GDM1 (cell line): ENCODE results near the gene ECE1.
"Not testable (repeated sequence)": the region's sequence is repeated elsewhere in the genome, so short reads cannot be mapped to it uniquely, and the experiment has no call there.

Experiments used
- DNase-seq: peaks from one replicate; lab custom pipeline; 2025; lab: John Stamatoyannopoulos, UW

The ECE1 gene

GRCh38 chr1:21292984-21293536 lies 2.8 kb upstream of the ECE1 start:
- DNase-seq: no peak

GRCh38 chr1:21292503-21292983 lies 2.3 kb upstream of the ECE1 start:
- DNase-seq: no peak

- no peak for DNase-seq
Measured at GRCh38 chr1:21291964-21292363, 1.7 kb upstream of the ECE1 start.

DNA sequence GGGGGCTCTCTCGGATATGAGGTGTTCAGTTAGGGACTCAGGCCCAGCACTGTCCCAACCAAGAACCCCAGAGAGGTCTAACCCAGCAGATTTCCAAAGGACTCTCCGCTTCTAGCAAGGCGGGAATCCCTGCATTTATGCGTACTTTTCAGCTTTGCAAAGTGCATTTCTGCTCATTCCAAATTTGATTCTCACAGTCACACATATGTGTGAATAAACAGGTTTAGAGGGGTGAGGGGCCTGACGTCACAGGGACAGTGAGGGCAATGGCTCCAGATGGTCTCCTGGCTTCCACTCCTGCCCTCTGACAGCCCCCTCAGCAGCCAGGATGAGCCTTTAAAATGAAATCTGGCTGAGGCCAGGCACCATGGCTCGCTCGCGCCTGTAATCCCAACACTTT lies 921 bp upstream of the ECE1 start:
- no peak for DNase-seq

DNA sequence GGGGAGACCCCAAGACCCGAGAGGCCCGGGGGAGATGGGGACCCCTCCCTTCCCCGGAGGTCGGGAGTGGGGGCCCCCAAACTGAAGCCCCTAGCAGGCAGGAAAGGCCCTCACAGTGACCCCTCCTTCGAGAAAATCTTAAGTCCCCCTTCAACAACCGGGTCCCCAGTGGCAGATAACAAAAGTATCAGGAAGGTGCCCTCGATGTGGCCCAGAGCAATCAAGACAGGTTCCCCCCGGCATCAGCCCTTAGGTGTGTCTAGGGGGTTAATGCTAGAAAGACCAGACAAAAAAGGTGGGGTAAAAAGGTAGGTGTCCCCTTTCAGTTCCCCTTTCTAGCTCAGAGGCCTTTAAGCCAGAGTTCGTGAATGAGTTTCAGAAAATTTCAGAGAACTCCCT lies 282 bp upstream of the ECE1 start:
- DNase-seq: no peak

DNA sequence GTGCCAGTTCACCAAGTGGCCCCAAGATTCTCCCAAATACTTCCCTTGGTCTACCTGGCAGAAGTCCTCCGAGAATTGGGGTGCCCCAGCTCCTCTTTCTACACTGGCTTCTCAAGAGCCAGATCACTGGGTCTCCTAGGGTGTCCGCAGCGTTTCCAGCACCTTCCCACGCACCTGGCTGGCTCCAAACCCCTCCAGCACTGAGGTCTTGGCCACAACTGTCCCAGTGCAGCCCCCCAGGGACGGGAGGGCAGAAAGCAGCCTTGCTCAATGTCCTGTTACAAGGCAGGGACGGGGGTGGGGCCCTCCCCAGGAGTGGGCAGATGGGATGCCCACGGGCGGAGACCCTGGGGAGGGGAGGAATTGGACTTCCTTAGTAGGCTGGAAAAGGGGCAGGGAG lies 1.1 kb downstream of the ECE1 start:
- DNase-seq: no peak

DNA sequence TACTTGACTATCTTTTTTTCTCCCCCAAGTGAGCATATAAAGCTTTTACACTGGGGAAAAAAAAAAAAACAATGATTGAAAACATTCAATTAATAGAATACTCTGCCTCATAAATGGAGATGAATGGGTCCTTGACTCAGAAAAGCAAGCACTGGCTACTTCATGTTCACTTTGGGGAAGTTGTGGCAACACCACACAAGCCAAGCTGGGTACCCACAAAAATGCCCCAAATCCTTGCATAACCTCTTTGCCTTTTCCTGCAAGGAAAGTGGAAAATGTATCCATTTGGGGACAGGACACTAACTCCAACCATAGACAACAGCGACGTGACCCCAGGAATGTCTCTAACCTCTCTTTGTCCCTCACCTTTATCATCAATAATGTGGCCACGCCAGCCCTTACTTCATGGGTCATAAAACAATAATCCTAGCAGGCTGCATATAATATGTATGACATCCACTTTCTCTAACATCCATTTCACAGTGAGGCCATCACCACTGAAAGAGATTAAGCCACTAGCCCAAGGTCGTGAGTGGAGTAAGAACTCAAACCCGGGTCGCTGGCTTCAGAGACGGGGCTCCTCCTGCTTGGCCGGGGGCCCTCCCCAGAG lies 2.3 kb downstream of the ECE1 start:
- no peak for DNase-seq

DNA sequence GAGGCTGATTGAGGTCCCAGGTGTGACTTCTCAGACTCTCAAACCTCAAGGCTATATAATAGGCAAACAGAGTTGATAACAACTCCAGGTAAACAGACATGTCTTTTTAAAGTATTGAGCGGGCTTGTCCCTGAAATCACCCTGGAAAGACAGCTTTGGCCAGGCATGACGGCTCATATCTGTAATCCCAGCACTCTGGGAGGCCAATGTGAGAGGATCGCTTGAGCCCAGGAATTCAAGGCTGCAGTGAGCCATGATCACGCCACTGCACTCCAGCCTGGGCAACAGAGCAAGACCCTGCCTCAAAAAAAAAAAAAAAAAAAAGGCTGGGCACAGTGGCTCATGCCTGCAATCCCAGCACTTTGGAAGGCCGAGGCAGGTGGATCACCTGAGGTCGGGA lies 4.9 kb downstream of the ECE1 start:
- DNase-seq: not testable (repeated sequence)

GRCh38 chr1:21285055-21285372 lies 5.2 kb downstream of the ECE1 start:
- no peak for DNase-seq

GRCh38 chr1:21284206-21285054 lies 5.8 kb downstream of the ECE1 start:
- no peak for DNase-seq

DNA sequence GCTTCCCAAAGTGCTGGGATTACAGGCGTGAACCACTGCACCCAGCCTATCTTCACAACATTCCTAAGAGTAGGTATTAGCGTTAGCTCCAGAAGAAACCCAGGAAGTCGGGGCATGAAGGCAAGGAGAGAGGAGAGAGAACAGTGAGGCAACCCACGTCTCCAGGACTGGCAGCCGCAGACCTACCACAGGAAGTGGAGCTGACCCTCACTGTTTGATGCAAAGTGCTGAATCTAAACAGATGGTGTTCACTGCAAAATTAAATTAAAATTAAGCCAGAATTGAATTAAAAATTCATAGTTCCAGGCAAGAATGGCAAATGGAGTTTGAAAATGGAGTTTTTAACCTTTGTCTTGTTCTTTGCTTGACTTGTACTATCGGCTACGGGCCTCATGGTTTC lies 6.7 kb downstream of the ECE1 start:
- no peak for DNase-seq

DNA sequence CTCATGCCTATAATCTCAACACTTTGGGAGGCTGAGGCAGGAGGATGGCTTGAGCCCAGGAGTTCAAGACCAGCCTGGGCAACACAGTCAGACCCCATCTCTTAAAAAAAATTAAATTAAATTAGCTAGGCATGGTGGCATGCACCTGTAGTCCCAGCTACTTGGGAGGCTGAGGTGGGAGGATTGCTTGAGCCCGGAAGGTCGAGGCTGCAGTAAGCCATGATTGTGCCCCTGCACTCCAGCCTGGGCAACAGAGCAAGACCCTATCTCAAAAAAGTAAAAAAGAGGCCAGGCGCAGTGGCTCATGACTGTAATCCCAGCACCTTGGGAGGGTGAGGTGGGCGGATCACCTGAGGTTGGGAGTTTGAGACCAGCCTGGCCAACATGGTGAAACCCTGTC lies 8.2 kb downstream of the ECE1 start:
- DNase-seq: not testable (repeated sequence)

DNA sequence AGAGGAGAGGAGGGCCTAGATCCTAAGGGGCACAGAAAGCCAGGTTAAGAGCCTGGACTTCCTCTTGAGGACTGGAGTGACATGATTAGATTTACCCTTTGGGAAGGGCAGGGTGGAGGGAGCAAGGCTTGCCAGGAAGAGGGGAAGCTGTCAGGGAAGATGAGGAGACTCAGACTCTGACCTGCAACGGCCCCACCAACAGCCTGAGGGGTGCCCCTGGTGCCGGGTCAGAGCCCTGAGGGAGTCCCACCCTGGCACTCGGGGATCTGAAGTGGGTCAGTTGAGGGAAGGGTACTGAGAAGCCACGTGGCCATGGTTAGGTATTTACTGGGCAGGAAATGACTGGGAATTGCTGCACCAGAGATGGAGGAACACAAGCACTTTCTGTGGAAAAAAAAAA lies 9.8 kb downstream of the ECE1 start:
- DNase-seq: no peak

DNA sequence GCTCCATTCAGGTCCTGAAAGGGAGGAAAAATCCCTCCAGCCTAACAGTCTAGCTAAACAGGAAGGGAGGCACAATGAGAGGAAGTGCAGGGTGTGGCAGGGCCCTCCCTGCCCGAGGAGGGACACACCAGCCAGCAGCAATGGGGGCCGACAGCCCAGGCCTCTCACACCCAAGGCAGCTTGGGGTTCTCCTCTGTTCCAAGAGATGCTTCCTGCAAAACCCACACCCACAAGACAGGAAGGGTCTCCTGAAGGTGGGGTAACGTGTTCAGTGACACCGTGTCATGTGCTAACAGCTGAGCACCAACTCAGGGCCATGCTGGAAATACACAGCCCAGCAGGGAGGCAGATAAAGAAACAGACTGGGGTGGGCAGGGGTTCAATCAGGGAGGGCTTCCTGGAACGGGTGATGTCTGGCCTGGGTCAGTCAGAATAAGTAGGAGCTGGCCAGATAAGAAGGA lies 10.2 kb downstream of the ECE1 start:
- DNase-seq: no peak

DNA sequence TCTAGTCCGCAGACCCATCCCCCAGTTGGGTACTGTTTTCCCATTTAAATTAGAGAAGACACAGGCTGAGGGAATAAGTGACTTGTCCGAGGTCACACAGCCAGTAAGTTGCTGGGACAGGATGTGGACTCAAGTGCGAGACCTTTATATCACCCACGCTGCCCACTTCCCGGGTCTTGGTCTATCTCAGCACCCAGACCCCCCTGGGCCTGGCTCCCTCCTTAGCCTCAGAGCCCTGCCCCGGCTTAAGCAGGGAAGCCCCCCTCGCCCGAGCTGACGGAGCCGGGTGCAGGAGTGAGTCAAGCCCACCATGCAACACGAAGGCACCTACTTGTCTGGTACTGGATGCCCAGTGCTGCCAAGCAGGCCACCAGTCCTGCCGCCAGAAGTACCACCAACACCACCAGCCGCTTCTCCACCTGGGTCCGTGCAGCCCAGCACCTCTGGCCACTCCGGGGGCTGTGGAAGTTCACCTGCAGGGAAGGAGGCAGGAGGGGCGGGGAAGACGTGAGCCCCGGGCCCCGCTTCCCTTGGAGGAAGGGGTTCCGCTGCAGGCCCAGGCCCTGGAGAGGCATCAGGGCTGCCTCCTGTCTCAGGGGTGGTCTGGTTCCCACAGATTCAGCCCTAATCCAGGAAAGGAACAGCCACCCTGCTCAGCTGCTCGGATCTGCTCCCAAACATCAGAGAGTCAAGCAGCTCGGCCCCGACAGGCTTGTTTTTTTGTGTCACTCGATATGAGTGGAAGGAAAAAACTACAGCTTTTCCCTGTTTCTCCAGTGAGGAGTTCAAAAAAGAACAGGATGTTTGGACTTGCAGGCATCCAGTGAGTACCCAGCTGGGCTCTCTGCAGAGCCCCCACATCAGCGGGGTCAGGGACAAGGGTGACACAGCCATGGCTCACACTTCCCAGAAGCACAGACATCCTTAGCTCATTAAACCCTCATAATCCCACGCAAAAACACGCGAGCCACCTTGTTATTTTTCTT lies 11.1 kb downstream of the ECE1 start:
- DNase-seq: no peak

DNA sequence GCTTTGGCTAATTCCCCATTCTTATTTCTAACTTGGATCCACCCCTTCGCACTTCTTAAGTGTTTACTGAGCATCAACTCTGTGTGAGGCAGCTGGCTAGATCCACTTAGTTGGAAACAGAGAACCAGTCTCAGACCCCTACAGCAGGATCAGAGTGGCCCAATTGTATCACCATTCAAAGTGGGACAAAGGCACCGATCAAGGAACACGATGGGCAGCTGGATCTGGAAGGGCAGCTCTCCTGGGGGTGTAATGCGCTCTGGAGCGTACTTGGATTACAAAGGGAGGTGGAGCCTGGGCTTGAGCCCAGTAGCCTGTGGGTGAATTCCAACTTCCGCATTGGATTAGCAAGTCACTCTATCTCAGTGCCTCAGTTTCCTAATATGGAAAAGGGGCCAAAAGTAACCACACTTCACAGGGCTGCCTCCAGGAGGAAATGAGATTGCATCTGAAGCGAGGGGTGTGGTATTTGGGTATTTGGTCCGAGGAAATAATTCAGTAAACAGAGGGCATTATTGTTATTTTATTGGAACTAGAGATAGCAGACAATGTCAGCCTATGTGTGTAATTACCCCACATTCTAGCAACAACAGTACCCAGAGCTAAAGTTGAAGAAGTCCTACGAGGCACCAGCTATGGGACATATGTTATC lies 11.9 kb downstream of the ECE1 start:
- DNase-seq: no peak

DNA sequence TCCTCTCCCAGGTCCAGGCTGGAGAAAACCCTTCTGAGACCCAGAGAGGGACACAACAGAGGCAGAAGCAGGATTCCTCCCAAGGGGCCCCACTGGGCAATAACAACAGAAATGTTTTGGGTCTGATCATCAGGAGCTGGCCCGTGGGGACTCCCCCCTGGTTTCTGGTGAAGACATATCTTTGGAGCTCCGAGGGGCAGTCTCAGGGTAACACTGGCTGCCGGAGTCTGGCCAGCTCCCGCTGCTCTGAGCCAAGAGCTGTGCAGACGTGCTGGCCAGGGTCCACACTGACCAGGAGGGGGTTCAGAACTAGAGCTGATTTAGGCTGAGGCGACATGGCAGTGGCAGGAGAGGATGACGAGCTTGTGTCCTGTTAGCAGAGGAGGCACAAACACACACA lies 13.1 kb downstream of the ECE1 start:
- DNase-seq: no peak

- DNase-seq: no peak
Measured at GRCh38 chr1:21272540-21272939, 17.7 kb downstream of the ECE1 start.

GRCh38 chr1:21271550-21271949 lies 18.7 kb downstream of the ECE1 start:
- no peak for DNase-seq

DNA sequence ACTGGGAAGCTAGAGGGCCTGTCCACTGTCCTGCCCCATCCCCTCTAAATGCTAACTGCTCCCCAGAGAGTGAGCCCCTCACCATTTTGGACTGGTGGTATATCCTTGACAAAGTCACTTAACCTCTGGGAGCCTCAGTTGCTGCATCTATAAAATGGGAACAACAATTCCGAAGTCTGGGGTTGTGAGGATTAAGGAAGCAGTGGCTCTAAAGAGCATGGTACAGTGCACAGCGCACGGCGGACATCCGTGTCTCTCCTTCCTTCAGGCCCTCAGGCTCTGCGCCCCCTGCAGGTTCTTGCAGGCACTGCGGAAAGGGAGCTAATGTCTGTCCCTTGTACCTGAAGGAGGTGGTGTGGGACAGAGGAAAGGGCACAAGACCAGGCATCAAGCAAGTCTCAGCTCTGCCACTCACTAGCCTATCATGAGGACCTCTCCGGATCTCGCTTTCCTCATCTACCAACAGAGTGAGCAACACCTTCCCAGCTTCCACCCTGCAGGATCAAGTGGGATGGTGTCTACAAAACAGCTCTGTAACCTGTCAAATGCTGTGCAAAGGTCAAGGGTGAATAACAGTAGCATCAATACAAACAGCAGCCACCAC lies 20.1 kb downstream of the ECE1 start:
- DNase-seq: peak; percentile 36

DNA sequence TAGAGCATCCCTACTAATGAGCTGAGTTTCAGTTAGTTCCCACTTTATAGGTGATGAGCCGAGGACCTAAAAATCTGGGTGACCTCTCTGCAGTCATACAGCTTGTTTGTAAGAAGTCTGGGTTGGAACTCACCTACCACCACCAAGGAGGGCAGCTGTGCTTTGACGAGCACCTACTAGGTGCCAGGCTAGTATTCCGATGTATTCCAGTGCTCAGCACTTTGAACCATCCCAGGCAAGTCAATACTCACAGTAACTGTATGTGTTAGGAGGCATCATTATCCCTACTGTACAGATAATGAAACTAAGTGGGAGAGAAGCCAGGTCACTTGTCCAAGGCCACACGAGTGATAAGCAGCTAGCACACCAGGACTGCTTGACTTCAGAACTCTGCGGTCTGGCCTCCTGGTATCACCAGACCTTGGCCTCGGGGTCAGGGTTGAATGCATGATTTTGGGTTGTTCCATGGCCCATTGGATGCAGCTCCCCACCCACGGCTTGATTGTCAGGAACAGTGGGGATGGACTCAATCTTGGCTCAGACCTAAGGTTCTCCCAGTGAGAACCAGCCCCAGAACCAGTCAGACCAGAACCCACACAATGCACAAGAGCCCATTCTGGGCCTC lies 20.7 kb downstream of the ECE1 start:
- DNase-seq: no peak
